Endodermal cell (in vitro differentiated cells): ENCODE data around the gene CD84. TPM values are rescaled to one million over a fixed set of nuclear protein-coding genes. Genes with fewer than 3 reads are reported as not detected.

Experiments
- DNase-seq: peaks from one replicate; pipeline ENCODE4 v3.0.0-alpha.2; 2017
- H3K27ac ChIP-seq: 2 replicates; pipeline ENCODE4 v1.5.1; 2013; ENCODE audit warnings: mild to moderate bottlenecking, low read depth, low read length, moderate library complexity
- H3K27me3 ChIP-seq: 2 replicates; pipeline ENCODE4 v1.6.1; 2013; ENCODE audit warnings: mild to moderate bottlenecking, low read length, moderate library complexity; ENCODE audit not compliant: insufficient read depth, control insufficient read depth, poor library complexity, severe bottlenecking
- H3K36me3 ChIP-seq: 2 replicates; pipeline ENCODE4 v1.7.0; 2013; ENCODE audit warnings: mild to moderate bottlenecking, low read length, moderate library complexity; ENCODE audit not compliant: control insufficient read depth, insufficient read depth
- H3K4me1 ChIP-seq: one replicate; pipeline ENCODE4 v1.7.0; 2013; ENCODE audit warnings: low read length; ENCODE audit not compliant: control insufficient read depth, insufficient read depth
- H3K4me3 ChIP-seq: 2 replicates; pipeline ENCODE4 v1.5.1; 2013; ENCODE audit warnings: mild to moderate bottlenecking, low read length, moderate library complexity
- H3K9ac ChIP-seq: 2 replicates; pipeline ENCODE4 v1.6.1; 2013; ENCODE audit warnings: mild to moderate bottlenecking, low read length, moderate library complexity; ENCODE audit not compliant: poor library complexity, severe bottlenecking; ENCODE audit errors: extremely low read depth
- H3K9me3 ChIP-seq: 2 replicates; pipeline ENCODE4 v1.6.1; 2013; ENCODE audit warnings: mild to moderate bottlenecking, low read length, moderate library complexity; ENCODE audit not compliant: control insufficient read depth
- H3K27ac Mint-ChIP-seq: 2 replicates; pipeline ENCODE4 v1.8.0; 2020; ENCODE audit warnings: mixed read lengths
- H3K27me3 Mint-ChIP-seq: 2 replicates; pipeline ENCODE4 v1.8.0; 2021; ENCODE audit warnings: mild to moderate bottlenecking, mixed read lengths; ENCODE audit not compliant: insufficient read depth
- H3K36me3 Mint-ChIP-seq: 2 replicates; pipeline ENCODE4 v1.8.0; 2020; ENCODE audit warnings: low read depth, mixed read lengths
- H3K4me1 Mint-ChIP-seq: 2 replicates; pipeline ENCODE4 v1.8.0; 2020; ENCODE audit warnings: mixed read lengths
- H3K4me3 Mint-ChIP-seq: 2 replicates; pipeline ENCODE4 v1.8.0; 2020; ENCODE audit warnings: mild to moderate bottlenecking, moderate library complexity, mixed read lengths
- H3K9me3 Mint-ChIP-seq: 2 replicates; pipeline ENCODE4 v1.8.0; 2020; ENCODE audit warnings: mild to moderate bottlenecking, mixed read lengths
- CTCF ChIP-seq: fragments of 200-600 bp; sonication (generic); conservative IDR thresholded peaks from 2 replicates; pipeline ENCODE4 v1.5.0; 2021; ENCODE audit warnings: antibody characterized with exemption, mild to moderate bottlenecking
- WGBS, 2 experiments: methylation state at CpG; one replicate each; pipeline versions ENCODE4 v1.1.5 to v1.1.7; 2013; ENCODE audit warnings: missing lambda C conversion rate in 2 of 2, mixed read lengths in 1 of 2; ENCODE audit not compliant: insufficient coverage in 1 of 2, insufficient read length in 1 of 2; 5-methylcytosine and 5-hydroxymethylcytosine counted together
- total RNA-seq, 2 donors: library from RNA; stranded (reverse); fragmentation: NEBNext Ultra II Directional in 1 of 2; extraction: Animal tissue kit (Norgen Biotek cat#: 25700) in 1 of 2; gene quantifications; 2 replicates in 1 of 2; 3 replicates in 1 of 2; pipeline ENCODE4 v1.2.1, GENCODE V29; 2021

CD84 gene
- total RNA-seq, 2 donors from 2014 or later: not detected

GRCh38 chr1:160615660-160616059 is 36.4 kb upstream of the CD84 start:
- DNase-seq: no peak
- no peaks in the 10 kb centered on the region for H3K4me1 ChIP-seq
- Mint-ChIP-seq H3K4me3 (no peak overlapping the region), H3K9me3 (peaks cover 9% of the 10 kb centered on the region), H3K4me1 (peaks cover 5% of the 10 kb centered on the region), H3K36me3 (peaks cover 4% of the 10 kb centered on the region), H3K27ac (no peak overlapping the region), H3K27me3 (no peaks in the 10 kb centered on the region)
- no peak overlapping the region for H3K9ac ChIP-seq
- no peaks in the 10 kb centered on the region for H3K27me3 ChIP-seq
- no peak overlapping the region for H3K27ac ChIP-seq
- H3K9me3 ChIP-seq: peaks cover 23% of the 10 kb centered on the region
- 93 to 100% methylated on average over 1 to 2 of the region's 2 CpGs for WGBS, 2 experiments
- no peak for TF ChIP-seq CTCF
- no peaks in the 10 kb centered on the region for H3K36me3 ChIP-seq
- H3K4me3 ChIP-seq: no peak overlapping the region

- Mint-ChIP-seq H3K27ac (no peak overlapping the region), H3K4me1 (peaks cover 8% of the 10 kb centered on the region), H3K36me3 (peaks cover 4% of the 10 kb centered on the region), H3K27me3 (no peaks in the 10 kb centered on the region), H3K4me3 (no peak overlapping the region), H3K9me3 (peaks cover 9% of the 10 kb centered on the region)
- no peaks in the 10 kb centered on the region for H3K4me1 ChIP-seq
- H3K27me3 ChIP-seq: no peaks in the 10 kb centered on the region
- H3K9me3 ChIP-seq: peaks cover 22% of the 10 kb centered on the region
- H3K9ac ChIP-seq: no peak overlapping the region
- no peak for DNase-seq
- WGBS, 2 experiments: 96 to 100% methylated on average over 2 to 5 of the region's 5 CpGs
- no peak overlapping the region for H3K4me3 ChIP-seq
- no peaks in the 10 kb centered on the region for H3K36me3 ChIP-seq
- TF ChIP-seq CTCF: no peak
- no peak overlapping the region for H3K27ac ChIP-seq
Measured at GRCh38 chr1:160614410-160614809, 35.1 kb upstream of the CD84 start.

- no peaks in the 10 kb centered on the region for H3K36me3 ChIP-seq
- 94 to 100% methylated on average over 5 to 6 of the region's 6 CpGs for WGBS, 2 experiments
- H3K27ac ChIP-seq: no peak overlapping the region
- no peak overlapping the region for H3K4me3 ChIP-seq
- peaks cover 9% of the 10 kb centered on the region for H3K9me3 ChIP-seq
- Mint-ChIP-seq H3K4me1 (peaks cover 16% of the 10 kb centered on the region), H3K36me3 (no peaks in the 10 kb centered on the region), H3K4me3 (no peak overlapping the region), H3K27me3 (no peaks in the 10 kb centered on the region), H3K9me3 (no peaks in the 10 kb centered on the region), H3K27ac (no peak overlapping the region)
- DNase-seq: no peak
- no peaks in the 10 kb centered on the region for H3K4me1 ChIP-seq
- H3K9ac ChIP-seq: no peak overlapping the region
- TF ChIP-seq CTCF: no peak
- no peaks in the 10 kb centered on the region for H3K27me3 ChIP-seq
Measured at GRCh38 chr1:160612613-160613218, 33.4 kb upstream of the CD84 start.
